T-helper 2 cell treated with Interferon-gamma antibody and Interleukin-4, amounts not matched to agents 100 ng/mL and 5 ng/mL, for 36 hours (primary cell): ENCODE results near the gene PLPP7. TPM values are rescaled to one million over a fixed set of nuclear protein-coding genes. Genes with fewer than 3 reads are reported as not detected.

Experiments used
- intact Hi-C: fragments of 100-400 bp; cut with micrococcal nuclease; formaldehyde crosslinking; loops from one replicate; pipeline ENCODE4 v1.15.1; 2023
- total RNA-seq: library from RNA; stranded (reverse); gene quantifications from 2 replicates; pipeline ENCODE4 v1.2.3, GENCODE V29; 2022

PLPP7 gene
- total RNA-seq, 1 donor from 2014 or later = not detected

- intact Hi-C loops = no loop called here
Measured at GRCh38 chr9:131266266-131267229, 23.0 kb upstream of the PLPP7 start.

GRCh38 chr9:131270171-131271015, 19.1 kb upstream of the PLPP7 start:
- intact Hi-C loops = loop anchor here (1.0 to 10.0 kb wide), 4 partner anchors 8 to 1084 kb away; partner anchors contain the start of gene SETX

- intact Hi-C loops = loop anchor here (10.0 kb wide), 3 partner anchors 64 to 1084 kb away; partner anchors contain the start of gene SETX
Measured at GRCh38 chr9:131271016-131271273, 18.6 kb upstream of the PLPP7 start.

DNA sequence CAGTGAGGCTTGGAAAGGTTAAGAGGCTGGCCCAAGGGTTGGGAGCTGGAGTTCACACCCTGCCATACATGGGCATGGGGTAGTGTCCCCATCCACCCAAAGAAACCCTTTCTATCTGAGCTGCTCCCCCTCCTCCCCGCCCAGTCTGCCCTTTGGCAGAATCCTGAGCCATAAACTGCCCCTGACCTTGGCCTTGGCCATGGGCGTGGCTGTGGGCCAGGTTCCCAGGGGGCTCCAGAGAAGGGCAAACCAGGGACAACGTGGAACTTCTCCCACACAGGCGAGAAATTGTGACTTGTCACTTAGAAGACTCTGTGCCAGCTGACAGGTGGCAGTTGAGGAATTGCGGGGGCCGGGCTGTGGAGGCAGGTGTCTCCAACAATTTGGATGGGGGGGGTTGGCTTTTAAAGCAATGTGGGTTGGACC, 18.0 kb upstream of the PLPP7 start:
- intact Hi-C loops = loop anchor here (10.0 kb wide), 3 partner anchors 63 to 1083 kb away; partner anchors contain the start of gene SETX

DNA sequence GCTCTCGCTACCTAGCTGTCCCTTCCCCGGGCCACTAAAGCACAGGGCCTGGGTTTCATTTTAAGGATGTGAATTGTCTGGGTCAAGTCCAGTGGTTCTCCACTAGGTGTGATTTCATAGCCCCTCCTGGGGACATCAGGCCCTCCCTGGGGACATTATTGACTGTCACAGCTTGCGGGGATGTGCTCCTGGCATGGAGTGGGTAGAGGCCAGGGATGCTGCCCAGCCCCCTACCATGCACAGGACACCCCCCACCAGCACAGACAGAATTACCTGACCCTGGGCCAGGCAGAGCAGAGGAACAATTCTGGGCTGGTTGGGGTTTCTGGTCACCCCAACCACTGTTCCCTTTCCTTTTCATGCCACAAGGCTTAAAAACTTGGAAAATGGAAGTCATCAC, 17.3 kb upstream of the PLPP7 start:
- intact Hi-C loops = loop anchor here (10.0 kb wide), 3 partner anchors 63 to 1083 kb away; partner anchors contain the start of gene SETX

- intact Hi-C loops = loop anchor here (10.0 kb wide), 3 partner anchors 62 to 1082 kb away; partner anchors contain the start of gene SETX
Measured at GRCh38 chr9:131273146-131273855, 16.2 kb upstream of the PLPP7 start.

DNA sequence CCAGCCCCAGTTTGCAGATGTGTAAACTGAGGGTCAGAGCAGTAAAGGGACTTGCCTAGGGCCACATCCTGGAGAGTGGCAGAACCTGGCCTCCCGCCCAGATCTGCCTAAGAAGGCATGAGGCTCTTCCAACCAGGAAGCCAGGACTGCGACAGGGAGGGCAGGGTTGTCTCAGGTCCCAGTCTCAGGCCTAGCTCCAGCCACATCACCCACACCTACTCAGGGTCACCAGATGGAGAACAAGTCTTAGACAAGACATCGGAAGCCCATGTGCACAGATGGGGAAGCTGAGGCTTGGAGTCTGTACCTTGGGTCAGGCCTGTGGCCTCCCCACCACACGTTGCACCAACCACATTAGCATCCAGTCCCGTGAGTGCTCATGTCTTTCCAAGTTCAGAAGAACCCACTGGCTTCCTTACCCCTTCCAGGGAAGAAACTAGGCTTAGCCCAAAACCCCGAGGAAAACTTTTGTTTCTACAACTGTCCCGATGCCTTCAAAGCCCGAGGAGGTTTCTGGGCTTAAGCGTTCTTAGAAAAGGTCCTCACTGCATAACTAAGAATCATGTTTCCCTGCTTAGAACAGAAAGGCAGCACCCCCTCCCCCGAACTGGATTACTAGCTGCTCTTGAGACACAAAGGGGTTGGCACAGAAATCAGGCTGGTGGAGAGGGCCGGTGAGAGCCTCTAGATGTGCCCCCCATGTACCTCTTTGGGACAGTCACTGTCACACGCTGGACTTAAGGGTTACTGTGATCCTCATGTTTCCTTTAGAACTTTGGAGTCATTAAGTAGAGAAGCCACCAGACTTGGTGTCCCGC, 15.5 kb upstream of the PLPP7 start:
- intact Hi-C loops = loop anchor here (10.0 kb wide), 3 partner anchors 61 to 1081 kb away; partner anchors contain the start of gene SETX

GRCh38 chr9:131274674-131275331, 14.7 kb upstream of the PLPP7 start:
- intact Hi-C loops = loop anchor here (5.0 to 10.0 kb wide), 4 partner anchors 60 to 1080 kb away; partner anchors contain the start of genes POMT1 and SETX

DNA sequence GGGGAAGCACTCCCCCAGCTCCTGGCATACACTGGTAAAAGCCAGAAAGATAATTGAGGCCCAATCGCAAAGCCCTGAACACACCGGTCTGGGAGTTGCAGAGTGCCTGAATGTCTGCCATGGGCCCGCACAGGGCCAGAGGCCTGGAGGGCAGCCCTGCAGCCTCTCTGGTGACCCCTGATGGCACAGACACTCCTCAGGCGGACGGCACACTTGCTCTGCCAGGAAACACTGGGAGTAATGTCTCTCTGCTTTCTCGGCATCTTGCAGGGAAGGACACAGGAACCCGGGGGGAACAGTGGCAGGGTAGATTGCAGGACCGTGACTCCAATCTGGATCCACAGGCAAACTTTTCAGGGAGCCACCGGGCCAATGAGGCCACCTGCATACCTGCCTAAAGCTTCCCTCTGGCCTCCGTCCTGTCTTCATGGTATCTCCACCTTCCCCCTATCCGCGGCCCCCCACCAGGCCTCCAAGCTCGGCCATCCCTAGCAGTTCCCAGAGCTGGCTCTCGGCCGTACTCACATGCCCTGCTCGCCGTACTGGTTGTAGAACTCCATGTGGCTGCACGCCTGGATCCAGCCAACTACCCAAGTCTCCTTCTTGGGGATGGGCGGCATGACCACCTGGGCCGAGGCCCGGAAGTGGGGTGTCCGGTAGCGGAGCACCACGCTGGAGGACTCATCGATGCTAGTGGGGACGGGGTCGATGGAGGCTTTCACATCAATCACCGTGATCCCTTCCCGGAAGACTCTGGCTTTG, 14.0 kb upstream of the PLPP7 start:
- intact Hi-C loops = loop anchor here (5.0 to 10.0 kb wide), 4 partner anchors 59 to 1079 kb away; partner anchors contain the start of genes POMT1 and SETX

- intact Hi-C loops = loop anchor here (5.0 to 10.0 kb wide), 4 partner anchors 59 to 1079 kb away; partner anchors contain the start of genes POMT1 and SETX
Measured at GRCh38 chr9:131276094-131276888, 13.2 kb upstream of the PLPP7 start, which contains the start of gene FAM78A. Gene FAM78A, minus strand, starts transcription at chr9:131276510. Its CDS starts 331 bp downstream, at chr9:131276179.

DNA sequence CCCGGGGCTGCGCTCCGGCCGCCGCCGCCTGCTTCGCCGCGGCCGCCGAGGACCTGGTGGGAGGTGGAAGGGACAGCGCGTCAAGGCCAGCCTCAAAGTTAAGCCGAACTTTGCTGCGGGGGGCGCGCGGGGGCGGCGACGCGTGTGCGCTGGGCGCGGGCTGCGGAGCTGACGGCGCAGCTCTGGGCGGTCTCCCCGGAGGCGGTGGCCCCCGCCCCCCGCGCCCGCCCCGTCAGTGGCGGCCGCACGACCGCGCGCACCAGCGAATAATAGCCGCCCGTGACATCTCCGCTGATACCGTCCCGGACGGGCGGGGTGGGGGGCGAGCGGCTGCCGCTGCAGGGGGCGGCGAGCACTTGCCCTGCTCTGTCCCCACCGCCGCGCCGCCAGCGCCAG, 12.6 kb upstream of the PLPP7 start:
- intact Hi-C loops = loop anchor here (1.0 to 10.0 kb wide), 5 partner anchors 58 to 1078 kb away; partner anchors contain the start of genes POMT1 and SETX

GRCh38 chr9:131277287-131277909, 12.1 kb upstream of the PLPP7 start:
- intact Hi-C loops = loop anchor here (1.0 to 10.0 kb wide), 5 partner anchors 57 to 1077 kb away; partner anchors contain the start of genes POMT1 and SETX

DNA sequence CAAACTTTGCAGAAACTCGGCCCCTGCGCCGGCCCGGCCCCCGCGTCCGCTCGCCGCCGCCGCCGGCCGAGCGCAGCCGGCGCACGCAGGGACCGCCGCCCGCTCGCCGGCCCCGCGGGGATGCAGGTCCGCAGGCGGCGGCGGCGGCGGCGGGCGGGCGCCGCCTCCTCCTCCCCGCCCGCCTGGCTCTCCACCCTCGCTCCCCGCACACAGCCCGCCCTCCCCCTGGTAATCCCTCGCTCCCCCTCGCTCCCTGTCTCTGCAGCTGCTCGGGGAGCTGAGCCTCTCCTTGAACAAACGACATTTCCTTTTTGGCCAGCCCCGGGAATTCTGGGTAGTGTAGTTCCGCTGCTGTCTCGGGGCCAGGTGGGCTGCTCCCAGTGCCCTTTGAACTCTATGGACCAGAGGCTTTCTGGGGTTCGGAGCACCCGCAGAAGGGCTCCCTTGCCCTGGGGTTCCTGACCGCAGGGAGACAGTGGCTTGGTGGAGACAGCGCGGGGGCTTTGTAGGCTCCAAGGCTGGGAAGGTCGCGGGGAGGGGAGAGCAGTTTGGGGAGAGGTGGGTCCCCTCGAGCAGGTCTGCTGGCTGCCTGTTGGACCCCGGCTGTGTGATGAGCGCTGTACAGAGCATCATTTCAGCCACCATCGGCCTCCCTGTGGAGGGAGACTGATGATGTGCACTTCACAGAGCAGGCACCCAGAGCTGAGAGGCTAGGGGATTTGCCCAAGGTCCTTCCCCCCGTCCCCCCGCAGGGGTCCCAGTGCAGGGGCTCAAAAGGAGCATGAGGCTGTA, 11.4 kb upstream of the PLPP7 start:
- intact Hi-C loops = loop anchor here (1.0 to 10.0 kb wide), 8 partner anchors 8 to 1077 kb away; partner anchors contain the start of genes POMT1 and SETX

- intact Hi-C loops = loop anchor here (1.0 to 10.0 kb wide), 7 partner anchors 8 to 1076 kb away; partner anchors contain the start of genes POMT1 and SETX
Measured at GRCh38 chr9:131278702-131279111, 10.8 kb upstream of the PLPP7 start.

GRCh38 chr9:131279196-131279862, 10.2 kb upstream of the PLPP7 start:
- intact Hi-C loops = loop anchor here (5.0 to 10.0 kb wide), 4 partner anchors 55 to 1075 kb away; partner anchors contain the start of genes POMT1 and SETX
